Measurements from ENCODE around the gene CHRM4.

DNA sequence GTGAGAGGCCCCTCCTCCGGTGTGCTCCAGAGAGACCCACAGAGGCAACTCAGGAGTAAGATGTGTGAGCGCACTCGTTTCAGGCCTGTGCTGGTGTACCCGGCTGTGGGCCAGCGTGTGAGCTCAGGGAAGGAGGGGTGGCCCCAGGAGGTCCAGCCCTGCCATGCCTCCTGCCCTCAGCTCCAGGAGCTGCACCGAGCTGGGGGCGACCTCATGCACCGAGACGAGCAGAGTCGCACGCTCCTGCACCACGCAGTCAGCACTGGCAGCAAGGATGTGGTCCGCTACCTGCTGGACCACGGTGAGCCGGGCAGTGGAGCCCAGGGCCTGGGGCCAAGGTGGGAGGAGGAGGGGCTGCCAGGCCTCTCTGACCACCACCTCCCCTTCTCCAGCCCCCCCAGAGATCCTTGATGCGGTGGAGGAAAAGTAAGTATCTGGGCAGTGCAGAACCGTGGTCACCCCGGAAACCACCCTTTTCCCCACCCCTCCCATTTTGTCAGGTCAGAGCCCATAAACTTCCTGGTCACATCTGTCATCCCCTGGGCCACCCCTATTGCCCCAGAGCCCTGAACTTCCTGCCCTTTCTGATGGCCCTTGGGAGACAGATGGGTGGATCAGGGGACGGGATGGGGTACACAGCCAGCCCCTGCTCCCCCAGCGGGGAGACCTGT, 12.6 kb downstream of the CHRM4 start:
- TF ChIP-seq, protein P1, sequence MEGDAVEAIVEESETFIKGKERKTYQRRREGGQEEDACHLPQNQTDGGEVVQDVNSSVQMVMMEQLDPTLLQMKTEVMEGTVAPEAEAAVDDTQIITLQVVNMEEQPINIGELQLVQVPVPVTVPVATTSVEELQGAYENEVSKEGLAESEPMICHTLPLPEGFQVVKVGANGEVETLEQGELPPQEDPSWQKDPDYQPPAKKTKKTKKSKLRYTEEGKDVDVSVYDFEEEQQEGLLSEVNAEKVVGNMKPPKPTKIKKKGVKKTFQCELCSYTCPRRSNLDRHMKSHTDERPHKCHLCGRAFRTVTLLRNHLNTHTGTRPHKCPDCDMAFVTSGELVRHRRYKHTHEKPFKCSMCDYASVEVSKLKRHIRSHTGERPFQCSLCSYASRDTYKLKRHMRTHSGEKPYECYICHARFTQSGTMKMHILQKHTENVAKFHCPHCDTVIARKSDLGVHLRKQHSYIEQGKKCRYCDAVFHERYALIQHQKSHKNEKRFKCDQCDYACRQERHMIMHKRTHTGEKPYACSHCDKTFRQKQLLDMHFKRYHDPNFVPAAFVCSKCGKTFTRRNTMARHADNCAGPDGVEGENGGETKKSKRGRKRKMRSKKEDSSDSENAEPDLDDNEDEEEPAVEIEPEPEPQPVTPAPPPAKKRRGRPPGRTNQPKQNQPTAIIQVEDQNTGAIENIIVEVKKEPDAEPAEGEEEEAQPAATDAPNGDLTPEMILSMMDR (IDR thresholded peaks at IDR 0.05): no peak
- TF ChIP-seq POLR2A (IDR thresholded peaks at IDR 0.05) (no peak), POLR2AphosphoS5 (IDR thresholded peaks at IDR 0.05) (no peak)

Measured in breast epithelium (tissue), 3 donors.